GM21528 (cell line): ENCODE results near the gene FLNC.

ENCODE experiments used
- ATAC-seq: cut with Tn5 transposase; IDR thresholded peaks from one replicate; pipeline ENCODE4 v1.9.1; 2021; ENCODE audit warnings: mild to moderate bottlenecking, moderate library complexity; ENCODE audit not compliant: unreplicated experiment, low FRiP score

Gene FLNC, protein sequence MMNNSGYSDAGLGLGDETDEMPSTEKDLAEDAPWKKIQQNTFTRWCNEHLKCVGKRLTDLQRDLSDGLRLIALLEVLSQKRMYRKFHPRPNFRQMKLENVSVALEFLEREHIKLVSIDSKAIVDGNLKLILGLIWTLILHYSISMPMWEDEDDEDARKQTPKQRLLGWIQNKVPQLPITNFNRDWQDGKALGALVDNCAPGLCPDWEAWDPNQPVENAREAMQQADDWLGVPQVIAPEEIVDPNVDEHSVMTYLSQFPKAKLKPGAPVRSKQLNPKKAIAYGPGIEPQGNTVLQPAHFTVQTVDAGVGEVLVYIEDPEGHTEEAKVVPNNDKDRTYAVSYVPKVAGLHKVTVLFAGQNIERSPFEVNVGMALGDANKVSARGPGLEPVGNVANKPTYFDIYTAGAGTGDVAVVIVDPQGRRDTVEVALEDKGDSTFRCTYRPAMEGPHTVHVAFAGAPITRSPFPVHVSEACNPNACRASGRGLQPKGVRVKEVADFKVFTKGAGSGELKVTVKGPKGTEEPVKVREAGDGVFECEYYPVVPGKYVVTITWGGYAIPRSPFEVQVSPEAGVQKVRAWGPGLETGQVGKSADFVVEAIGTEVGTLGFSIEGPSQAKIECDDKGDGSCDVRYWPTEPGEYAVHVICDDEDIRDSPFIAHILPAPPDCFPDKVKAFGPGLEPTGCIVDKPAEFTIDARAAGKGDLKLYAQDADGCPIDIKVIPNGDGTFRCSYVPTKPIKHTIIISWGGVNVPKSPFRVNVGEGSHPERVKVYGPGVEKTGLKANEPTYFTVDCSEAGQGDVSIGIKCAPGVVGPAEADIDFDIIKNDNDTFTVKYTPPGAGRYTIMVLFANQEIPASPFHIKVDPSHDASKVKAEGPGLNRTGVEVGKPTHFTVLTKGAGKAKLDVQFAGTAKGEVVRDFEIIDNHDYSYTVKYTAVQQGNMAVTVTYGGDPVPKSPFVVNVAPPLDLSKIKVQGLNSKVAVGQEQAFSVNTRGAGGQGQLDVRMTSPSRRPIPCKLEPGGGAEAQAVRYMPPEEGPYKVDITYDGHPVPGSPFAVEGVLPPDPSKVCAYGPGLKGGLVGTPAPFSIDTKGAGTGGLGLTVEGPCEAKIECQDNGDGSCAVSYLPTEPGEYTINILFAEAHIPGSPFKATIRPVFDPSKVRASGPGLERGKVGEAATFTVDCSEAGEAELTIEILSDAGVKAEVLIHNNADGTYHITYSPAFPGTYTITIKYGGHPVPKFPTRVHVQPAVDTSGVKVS (N-terminal part only)

DNA sequence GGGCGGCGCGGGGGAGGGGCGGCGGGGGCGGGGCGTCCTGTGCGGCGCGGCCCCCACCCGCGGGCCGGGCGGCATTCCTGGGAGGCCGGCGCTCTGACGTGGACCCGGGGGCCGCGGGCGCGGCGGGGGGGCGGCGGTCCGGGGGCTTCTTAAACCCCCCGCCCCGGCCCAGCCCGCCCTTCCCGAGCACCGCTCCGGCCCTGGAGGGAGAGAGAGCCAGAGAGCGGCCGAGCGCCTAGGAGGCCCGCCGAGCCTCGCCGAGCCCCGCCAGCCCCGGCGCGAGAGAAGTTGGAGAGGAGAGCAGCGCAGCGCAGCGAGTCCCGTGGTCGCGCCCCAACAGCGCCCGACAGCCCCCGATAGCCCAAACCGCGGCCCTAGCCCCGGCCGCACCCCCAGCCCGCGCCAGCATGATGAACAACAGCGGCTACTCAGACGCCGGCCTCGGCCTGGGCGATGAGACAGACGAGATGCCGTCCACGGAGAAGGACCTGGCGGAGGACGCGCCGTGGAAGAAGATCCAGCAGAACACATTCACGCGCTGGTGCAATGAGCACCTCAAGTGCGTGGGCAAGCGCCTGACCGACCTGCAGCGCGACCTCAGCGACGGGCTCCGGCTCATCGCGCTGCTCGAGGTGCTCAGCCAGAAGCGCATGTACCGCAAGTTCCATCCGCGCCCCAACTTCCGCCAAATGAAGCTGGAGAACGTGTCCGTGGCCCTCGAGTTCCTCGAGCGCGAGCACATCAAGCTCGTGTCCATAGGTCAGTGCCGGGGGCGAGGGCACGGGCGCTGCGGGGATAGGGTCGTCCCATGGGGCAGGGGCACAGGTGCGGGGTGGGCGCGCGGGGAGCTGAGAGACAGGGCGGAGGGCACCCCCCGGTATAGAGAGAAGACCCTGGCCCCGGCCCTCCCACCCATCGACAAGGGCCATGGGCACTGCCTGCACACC is at the start of gene FLNC:
FLNC (plus strand) TSS at position 176 of the 947 bp plus-strand sequence; CDS start at position 408, 232 bp downstream.
- ATAC-seq: no peak

DNA sequence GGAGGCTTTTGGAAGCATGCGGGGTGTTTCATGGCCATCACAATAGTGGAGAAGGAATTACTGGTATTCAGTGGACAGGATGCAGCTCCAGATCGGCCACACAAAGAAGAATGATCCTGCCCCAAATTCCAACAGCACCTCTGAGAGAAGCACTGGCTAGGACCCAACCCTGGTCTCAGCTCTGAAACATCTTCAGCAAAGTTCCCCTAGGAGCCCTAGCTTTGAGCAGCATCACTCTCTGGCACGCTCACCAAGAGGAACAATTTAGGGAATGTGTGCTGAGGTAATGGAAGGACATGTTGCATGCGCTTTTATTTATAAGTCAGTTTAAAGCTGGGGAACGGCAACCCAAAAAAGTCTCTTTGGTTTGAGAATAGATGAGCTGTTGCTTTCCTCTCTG is 49.1 kb upstream of the FLNC start:
- ATAC-seq: no peak

DNA sequence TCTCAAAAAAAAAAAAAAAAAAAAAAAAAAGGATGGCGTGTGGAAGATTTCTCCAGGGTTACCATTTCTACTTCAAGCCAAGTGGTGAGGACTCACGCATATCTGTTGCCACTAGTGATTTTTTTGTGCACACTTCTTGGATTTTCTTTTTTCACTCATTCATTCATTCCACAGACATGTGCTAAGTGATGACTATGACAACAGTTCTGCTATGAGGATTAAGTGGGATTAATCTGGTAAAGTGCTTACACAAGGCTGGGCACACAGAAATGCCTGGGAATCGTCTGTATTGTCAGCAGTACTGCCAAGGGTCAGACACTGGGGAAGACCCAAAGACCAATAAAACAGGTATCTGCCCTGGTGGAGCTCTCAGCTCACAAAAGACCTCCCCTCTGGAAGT is 48.4 kb upstream of the FLNC start:
- ATAC-seq: no peak

DNA sequence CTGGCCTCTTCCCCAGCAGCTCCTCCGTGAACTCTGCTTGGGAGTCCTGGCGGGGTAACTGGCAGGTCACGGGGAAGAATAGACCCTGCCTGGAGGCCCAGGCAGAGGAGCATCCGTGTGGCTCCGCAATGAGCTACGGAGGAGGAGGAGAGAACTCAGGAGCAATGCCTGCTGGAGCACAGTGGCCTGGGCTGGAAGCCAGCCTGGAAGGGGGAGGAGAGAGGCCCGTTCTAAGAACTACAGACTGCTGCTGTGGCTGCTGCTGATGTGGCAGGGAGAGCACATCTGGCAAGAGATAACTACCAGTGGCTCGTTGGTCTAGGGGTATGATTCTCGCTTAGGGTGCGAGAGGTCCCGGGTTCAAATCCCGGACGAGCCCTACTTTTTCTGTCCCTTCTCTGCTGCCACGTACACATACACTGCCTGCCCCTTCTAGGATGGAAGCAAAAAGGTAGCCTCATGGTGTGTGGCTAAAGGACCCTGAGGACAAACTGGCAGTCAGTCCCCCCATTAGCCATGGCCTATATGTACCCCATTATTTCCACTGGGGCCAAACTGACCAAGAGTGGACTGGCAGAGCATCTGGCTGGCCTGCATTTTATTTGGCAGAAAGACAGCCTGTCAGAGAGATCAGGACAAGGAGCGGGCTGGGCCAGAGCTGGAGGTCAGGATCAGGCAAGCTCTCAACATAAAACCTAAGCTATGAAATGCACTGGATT is 46.9 kb upstream of the FLNC start:
- no peak for ATAC-seq

DNA sequence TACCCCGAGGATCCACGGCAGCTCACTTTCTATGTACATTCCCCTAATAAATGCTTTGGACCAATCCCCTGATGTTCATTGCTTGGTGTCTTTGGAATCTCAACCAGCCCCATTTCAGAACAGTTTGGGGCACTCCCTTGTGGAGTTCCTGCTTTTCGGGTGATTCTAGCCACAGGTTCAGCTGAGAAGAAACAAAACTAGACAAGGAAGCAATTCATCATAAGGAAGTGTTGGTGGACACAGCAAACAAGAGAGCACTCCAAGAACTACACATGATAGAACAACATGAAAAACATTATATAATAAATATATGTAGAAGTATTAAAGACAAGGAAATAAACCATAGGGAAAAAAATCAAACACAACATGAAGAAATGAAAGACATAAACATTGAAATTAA is 44.5 kb upstream of the FLNC start:
- ATAC-seq: no peak

DNA sequence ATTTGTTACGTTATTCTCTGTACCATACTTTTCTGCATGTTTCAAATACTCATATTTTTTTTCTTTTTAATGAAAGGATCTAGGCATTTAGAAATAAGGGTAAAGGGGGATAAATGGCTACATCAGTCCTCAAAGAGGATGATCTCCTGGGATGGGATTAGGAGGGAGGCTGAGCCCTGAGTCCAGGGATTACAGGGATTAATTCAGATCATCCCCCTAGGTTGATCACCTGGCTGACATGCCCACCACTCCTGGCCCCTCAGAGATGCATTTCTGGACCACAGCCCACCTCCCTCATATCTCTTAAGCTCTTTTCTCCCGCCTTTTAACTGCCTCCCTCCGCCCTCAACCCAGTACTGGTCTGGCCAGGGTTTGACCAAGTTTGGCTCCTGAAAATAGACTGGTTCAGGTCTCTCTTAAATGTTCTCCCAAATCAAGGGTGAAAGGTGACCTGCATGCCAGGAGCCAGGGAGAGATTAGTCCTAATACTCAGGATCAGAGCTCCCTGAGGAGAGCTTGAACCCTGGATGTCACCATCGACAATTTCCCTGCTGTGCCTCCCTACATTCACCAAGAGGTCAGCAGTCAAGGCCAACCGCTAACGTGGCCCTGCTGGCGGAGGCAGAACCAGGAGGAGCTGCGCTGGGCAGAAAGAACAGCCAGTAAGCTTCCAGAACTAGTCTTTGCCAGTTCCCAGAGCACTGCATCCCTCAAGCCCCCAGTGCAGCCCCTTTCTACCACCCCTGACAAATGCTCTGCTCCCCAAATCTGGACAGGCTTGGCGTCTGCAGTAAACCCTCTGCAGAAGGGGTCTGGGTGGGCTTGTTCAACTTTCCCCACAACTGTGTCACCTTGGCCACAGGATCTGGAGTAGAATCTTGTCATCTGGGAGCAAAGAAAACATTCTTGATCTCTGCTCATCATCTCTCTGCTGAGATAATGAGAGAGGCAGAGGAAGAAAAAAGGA is 41.5 kb upstream of the FLNC start:
- ATAC-seq: no peak

DNA sequence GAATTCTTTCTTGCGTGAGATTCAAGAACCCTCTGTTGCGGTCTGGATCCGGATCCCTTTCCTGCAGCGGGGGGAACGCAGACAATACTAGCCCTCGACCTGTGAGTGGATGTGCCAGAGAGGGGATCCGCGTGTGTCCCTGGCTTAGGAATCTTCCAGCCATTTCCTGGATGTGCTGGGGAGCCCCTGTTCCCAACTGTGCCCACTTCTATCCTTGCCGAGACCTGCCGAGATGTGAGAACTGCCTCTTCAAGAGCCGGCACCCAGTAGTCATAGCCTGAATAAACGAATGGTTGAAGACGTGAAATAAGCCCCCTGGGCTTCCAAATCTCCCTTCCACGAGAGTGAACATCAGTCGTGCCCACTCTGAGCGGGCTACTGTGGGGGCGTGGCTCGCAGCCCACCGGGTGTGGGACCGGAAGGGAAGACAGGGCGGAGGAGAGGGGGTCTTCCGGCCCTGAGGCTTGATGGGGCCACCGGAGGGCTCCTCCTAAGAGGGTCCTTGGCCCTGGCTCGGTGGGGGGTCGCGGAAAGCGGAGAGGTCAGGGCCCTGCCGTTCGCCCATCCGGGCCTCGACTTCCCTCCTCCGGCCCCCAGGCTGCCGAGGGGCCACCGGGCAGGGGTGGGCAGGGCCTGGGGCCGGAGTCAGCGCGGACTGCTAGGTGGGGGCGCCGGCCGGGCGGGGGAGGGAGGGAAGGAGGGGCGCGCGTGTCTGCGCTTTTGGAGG is 39.7 kb upstream of the FLNC start:
- no peak for ATAC-seq

DNA sequence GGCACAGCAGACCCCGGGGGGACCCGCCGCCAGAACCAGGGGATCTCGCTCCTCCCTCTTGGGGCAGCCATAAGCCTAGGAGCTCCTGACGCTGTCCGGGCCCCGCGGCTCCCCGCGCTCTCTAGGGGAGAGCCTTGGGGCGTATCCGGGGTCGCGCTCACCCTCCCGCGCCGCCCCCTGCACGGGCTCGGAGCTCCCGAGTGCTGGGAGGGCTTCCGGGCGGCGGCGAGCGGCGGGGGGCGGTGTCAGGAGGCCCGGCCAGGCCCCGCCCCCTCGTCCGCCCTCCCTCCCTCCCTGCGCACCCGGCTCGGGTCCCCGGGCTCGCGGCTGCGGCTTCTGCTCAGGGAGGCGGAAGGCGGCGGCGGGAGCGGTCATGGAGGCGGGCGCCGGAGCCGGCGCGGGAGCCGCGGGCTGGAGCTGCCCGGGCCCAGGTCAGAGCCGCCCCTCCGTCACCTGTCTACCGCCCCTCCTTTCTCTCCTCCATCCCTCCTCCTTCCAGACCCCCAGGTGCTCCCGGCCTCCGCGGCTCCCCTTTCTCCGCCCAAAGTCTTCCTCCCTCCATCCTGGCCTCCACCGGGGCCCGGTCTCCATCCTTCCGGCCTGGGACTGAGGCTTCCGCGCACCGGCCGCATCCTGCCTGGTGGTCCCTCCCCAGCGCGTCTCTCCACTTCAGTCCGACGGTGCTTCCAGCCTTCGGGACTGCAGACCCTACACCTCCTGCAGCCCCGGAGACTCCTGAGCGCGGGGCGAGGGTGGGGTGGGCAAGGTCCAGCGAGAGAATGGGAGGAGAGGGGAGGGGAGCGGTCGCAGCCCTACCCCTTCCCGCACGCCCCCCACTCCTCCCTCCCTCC is 38.9 kb upstream of the FLNC start, which contains the start of gene CCDC136:
CCDC136 (plus strand) TSS at position 848 of the 851 bp plus-strand sequence. CDS start 444 bp downstream, outside the sequence.
- peak; percentile 71 for ATAC-seq

DNA sequence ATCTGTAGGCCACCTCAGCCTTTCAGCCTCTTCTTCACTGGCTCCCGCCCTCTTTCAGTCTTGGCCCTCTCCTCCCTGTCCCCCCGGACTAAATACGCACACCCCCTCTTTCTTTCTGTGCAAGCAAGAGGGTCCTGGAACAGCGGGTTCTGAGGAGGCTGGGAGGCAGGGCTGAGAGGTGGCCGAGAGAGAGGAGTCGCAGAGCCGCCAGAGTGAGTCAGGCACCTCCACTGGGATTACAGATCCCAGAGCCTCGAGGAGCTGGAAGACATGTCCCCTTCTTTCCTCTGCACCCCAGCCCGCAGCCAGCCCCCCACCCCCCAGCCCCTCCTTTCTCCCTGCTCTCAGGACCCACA is 38.3 kb upstream of the FLNC start:
- ATAC-seq: no peak

DNA sequence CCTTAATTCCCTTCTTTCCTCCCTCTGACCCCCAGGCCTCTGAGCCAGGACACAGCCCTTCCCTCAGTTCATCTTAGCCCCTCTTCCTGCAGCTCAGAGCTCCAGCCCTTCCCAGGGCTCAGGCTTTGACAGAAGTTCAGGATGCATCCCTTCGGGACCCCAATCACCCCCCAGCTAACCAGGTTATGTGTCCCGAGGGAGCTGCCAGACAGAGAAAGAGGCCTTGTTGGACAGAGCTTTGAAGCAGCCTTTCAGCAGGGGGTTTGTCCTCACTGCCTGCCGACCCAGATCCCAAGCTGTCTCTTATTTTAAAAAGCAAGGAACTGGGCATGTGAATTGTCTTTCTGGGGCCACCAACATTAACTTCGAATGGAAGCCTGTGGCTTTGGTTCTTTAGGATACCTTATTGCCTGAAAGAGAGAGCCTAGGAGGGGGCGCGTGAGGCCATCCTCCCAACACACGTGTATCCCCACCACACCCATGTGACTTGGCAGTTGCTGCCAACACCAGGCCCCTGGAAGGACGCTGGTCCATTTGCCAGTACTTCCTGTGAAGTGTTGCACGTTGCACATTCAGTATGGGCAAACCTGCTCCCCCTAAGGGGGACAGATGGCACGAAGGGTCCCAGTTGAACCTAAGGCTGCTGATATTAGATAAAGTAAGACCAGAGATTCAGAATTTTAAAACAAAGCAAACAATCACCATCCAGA is 37.6 kb upstream of the FLNC start:
- no peak for ATAC-seq

DNA sequence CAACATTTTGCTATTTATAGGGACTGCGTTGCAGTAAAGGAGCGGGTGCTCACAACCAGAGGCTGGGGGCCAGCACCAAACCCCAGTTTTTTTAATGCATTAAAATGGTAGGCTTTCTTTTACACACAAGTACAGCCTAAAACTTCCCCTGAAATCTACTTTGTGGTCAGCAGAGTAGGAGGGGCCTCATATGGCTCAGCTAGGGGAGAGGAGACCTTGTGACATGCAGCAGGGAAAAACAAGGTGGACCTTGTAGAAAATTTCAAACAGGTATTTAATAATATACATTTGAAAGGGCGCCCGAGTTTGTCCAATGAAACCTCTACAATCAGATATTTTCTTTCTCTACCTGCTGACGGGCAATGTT is 37.0 kb upstream of the FLNC start:
- no peak for ATAC-seq

DNA sequence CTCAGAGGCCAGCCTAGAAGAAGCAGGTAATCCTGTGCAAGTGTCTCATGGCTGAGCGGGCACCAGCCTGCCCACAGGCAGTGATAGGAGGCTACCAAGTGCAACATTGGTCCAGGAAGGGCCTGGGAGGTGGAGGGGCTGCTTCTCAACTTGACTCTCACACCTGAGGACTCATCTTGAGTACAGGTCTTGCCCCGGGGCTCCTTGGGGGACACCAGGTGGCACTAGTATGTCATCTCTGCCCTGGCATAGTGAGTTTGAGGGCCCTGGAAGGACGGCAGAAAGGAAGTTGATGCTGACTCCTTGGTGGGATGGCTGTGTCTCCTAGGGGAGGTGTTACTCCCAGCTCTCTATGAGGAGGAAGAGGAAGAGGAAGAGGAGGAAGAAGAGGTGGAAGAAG is 36.2 kb upstream of the FLNC start:
- ATAC-seq: no peak

DNA sequence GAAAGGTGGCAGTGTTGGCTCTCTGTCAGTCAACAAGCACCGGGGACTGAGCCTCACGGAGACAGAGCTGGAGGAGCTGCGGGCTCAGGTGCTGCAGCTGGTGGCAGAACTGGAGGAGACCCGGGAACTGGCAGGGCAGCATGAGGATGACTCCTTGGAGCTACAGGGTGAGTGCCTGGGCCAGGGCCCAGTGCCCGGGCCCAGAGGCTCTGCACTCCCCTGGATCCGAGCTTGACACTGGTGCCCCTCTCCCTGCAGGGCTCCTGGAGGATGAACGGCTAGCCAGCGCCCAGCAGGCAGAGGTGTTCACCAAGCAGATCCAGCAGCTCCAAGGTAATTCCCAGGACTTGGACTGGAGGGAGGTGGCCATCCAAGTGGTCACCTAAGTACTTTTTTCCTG is 35.8 kb upstream of the FLNC start:
- ATAC-seq: no peak

DNA sequence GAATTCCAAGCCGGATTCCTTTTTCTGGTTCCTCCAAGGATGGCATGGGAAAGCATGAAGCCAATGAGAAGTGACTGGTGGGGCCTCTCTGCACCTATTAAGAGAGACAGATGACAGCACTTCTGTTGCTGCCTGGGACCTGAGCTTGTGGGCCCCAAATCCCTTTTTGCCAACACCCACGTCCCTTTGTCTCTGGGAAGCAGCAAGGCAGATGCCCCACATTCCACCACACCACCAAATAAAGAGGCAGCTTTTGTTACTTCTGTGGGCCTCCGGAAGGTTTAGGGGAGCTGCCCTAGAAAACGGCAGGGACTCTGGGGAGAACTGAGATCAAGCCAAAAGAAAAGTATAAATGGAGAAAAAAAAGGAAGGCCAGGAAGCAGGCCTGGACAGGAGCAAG is 35.1 kb upstream of the FLNC start:
- ATAC-seq: no peak

DNA sequence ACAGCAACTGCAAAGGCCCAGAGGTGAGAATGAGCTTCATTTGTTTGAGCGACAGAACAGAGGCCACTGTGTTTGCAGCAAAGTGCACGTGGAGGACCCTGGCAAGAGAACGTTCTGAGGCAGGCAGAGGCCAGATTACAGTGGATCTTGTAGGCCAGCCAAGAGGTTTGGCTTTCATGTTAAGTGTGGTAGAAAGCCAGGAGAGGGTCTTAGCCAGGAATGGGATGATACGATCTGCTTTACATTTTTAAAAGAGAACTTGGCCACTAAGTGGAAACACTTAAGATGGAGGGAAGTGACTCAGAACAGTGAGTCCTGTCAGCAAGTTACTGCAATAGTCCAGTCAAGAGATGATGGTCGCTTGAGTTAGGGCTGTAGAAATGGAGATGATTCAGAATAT is 33.9 kb upstream of the FLNC start:
- ATAC-seq: no peak

DNA sequence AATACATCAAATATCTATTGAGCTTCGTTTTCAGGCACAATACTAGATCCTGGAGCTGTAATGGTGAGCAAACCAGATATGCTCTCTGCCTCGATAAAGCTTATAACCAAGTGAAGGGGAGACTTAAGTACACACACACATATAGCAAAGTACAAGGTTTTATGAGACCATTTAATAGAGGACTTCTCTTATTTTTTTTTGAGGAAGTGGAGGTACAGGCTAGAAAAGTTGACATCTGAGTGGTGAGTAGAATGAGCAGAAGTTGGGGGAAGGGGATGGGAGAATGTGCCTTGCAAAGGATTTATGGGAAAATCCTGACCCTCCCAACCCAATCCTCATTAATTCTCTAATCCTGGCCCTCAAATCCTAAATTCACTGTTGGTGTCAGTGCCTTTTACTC is 30.8 kb upstream of the FLNC start:
- no peak for ATAC-seq
